Fibroblast of villous mesenchyme (primary cell): ENCODE data around the gene BAIAP2. TPM values are rescaled to one million over a fixed set of nuclear protein-coding genes. Genes with fewer than 3 reads are reported as not detected.
A peak's percentile ranks its signal among the peaks of the same experiment; 100 is the strongest.

Experiments used
- DNase-seq: peaks from one replicate; pipeline ENCODE4 v3.0.0-alpha.2; 2010; ENCODE audit warnings: low read depth
- H3K4me3 ChIP-seq: 2 replicates; pipeline ENCODE4 v1.5.1; 2011; ENCODE audit warnings: low read depth, mild to moderate bottlenecking, low read length
- total RNA-seq: library from RNA; depleted of rRNA; stranded (reverse); fragments of >200 nt; gene quantifications from 2 replicates; pipeline ENCODE4 v1.2.3, GENCODE V29; 2012
- TF ChIP-seq, protein P1 (sequence below): IDR thresholded peaks from 2 replicates; pipeline ENCODE4 v1.5.1; 2012; ENCODE audit warnings: low read depth, mild to moderate bottlenecking, low read length; ENCODE audit not compliant: insufficient read depth

Gene BAIAP2
- total RNA-seq, 1 donor: 25.0 TPM

DNA sequence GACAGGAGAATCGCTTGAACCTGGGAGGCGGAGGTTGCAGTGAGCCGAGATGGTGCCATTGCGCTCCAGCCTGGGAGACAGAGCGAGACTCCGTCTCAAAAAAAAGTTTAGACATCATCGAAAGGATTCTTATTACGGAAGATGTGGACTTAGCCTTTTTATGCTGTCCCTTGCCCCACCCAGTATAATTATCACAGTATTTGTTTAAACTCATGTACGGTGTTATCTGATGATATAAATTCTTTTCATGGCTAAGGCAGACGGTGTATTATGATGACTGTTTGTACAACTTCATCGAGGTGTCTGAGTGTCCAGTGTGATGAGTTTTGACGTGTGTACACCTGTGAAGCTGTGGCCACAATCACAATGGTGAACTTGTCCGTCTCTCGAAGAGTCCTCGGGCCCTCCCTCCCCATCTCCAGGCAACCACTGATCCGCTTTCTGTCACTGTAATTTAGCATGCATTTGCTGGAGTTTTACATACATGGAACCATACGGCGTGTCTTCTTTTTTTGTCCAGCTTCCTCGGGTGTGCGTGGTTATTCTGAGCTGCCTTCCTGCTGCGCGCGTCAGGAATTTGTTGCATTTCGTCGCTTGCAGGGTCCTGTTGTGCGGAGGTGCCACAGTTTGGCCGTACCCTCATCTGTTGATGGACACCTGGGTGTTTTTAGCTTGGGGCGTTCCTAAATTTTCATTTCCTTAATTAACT lies 26.2 kb downstream of the BAIAP2 start:
- TF ChIP-seq, protein P1, sequence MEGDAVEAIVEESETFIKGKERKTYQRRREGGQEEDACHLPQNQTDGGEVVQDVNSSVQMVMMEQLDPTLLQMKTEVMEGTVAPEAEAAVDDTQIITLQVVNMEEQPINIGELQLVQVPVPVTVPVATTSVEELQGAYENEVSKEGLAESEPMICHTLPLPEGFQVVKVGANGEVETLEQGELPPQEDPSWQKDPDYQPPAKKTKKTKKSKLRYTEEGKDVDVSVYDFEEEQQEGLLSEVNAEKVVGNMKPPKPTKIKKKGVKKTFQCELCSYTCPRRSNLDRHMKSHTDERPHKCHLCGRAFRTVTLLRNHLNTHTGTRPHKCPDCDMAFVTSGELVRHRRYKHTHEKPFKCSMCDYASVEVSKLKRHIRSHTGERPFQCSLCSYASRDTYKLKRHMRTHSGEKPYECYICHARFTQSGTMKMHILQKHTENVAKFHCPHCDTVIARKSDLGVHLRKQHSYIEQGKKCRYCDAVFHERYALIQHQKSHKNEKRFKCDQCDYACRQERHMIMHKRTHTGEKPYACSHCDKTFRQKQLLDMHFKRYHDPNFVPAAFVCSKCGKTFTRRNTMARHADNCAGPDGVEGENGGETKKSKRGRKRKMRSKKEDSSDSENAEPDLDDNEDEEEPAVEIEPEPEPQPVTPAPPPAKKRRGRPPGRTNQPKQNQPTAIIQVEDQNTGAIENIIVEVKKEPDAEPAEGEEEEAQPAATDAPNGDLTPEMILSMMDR: no peak
- DNase-seq: no peak

GRCh38 chr17:81062014-81062780 lies 27.2 kb downstream of the BAIAP2 start:
- no peak for DNase-seq
- H3K4me3 ChIP-seq: no peak overlapping the region
- TF ChIP-seq, protein P1: no peak

More for the DNA sequence above, 26.2 kb downstream of the BAIAP2 start:
- no peak overlapping the region for H3K4me3 ChIP-seq

GRCh38 chr17:81063106-81064093 lies 28.4 kb downstream of the BAIAP2 start:
- TF ChIP-seq, protein P1: no peak
- no peak for DNase-seq
- no peak overlapping the region for H3K4me3 ChIP-seq

- DNase-seq: peak; percentile 89
- TF ChIP-seq, protein P1: no peak
- H3K4me3 ChIP-seq: no peak overlapping the region
Observed at GRCh38 chr17:81064678-81065475, 29.9 kb downstream of the BAIAP2 start.

- peak; percentile 20 for DNase-seq
- TF ChIP-seq, protein P1: no peak
- H3K4me3 ChIP-seq: no peak overlapping the region
Observed at GRCh38 chr17:81065500-81065899, 30.5 kb downstream of the BAIAP2 start.

GRCh38 chr17:81066072-81066471 lies 31.1 kb downstream of the BAIAP2 start:
- no peak for DNase-seq
- H3K4me3 ChIP-seq: no peak overlapping the region
- TF ChIP-seq, protein P1: no peak
